Peyer's patch (tissue), 4 donors: ENCODE results near the gene KISS1.

Source experiments
- POLR2A ChIP-seq, 2 donors: fragments of 450-650 bp; IDR thresholded peaks; one replicate each; pipeline ENCODE4 v1.5.1; 2017; ENCODE audit warnings: antibody characterized with exemption in 2 of 2, mild to moderate bottlenecking in 2 of 2, moderate library complexity in 2 of 2
- TF ChIP-seq, protein P1 (sequence below), 6 experiments: fragments of 450-650 bp in 4 of 6; fragments of 200-600 bp in 2 of 6; sonication (generic) in 1 of 6; IDR thresholded peaks; one replicate each; pipeline ENCODE4 v1.5.1; 2017 to 2019; ENCODE audit warnings: antibody characterized with exemption in 6 of 6, mild to moderate bottlenecking in 3 of 6, moderate library complexity in 1 of 6

DNA sequence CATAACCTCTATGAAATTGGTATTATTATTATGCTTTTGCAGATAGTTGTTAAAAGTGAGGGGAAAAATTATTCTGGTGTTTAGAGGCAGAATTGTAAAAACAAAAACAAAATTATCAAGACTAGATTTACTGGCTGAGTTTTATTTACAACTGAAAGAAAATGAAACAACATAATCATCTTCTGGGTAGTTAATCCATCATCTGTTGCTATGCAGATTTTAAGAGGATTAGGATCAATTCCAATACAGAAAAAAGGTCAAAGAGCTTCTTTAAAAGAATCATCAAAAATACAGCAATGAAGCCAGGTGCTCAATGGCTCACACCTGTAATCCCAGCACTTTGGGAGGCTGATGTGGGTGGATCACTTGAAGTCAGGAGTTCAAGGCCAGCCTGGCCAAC lies 9.2 kb upstream of the KISS1 start:
- TF ChIP-seq, protein P1, sequence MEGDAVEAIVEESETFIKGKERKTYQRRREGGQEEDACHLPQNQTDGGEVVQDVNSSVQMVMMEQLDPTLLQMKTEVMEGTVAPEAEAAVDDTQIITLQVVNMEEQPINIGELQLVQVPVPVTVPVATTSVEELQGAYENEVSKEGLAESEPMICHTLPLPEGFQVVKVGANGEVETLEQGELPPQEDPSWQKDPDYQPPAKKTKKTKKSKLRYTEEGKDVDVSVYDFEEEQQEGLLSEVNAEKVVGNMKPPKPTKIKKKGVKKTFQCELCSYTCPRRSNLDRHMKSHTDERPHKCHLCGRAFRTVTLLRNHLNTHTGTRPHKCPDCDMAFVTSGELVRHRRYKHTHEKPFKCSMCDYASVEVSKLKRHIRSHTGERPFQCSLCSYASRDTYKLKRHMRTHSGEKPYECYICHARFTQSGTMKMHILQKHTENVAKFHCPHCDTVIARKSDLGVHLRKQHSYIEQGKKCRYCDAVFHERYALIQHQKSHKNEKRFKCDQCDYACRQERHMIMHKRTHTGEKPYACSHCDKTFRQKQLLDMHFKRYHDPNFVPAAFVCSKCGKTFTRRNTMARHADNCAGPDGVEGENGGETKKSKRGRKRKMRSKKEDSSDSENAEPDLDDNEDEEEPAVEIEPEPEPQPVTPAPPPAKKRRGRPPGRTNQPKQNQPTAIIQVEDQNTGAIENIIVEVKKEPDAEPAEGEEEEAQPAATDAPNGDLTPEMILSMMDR (IDR thresholded peaks at IDR 0.05), result no peak
- TF ChIP-seq POLR2A (IDR thresholded peaks at IDR 0.05), result no peak
